Right kidney (tissue), 1 donor: ENCODE measurements around the gene CEPT1.

Source experiments
- DNase-seq: peaks from one replicate; pipeline ENCODE4 v3.0.0-alpha.2; 2016

The CEPT1 gene

GRCh38 chr1:111192658-111193519 lies 52.9 kb downstream of the CEPT1 start:
- DNase-seq: no peak

GRCh38 chr1:111193712-111194480 lies 53.9 kb downstream of the CEPT1 start:
- no peak for DNase-seq

- no peak for DNase-seq
Measured at GRCh38 chr1:111195002-111195684, 55.1 kb downstream of the CEPT1 start.

- no peak for DNase-seq
Measured at GRCh38 chr1:111196213-111196612, 56.2 kb downstream of the CEPT1 start.

GRCh38 chr1:111197598-111198284 lies 57.7 kb downstream of the CEPT1 start:
- DNase-seq: no peak

GRCh38 chr1:111198836-111199235 lies 58.8 kb downstream of the CEPT1 start:
- DNase-seq: no peak

DNA sequence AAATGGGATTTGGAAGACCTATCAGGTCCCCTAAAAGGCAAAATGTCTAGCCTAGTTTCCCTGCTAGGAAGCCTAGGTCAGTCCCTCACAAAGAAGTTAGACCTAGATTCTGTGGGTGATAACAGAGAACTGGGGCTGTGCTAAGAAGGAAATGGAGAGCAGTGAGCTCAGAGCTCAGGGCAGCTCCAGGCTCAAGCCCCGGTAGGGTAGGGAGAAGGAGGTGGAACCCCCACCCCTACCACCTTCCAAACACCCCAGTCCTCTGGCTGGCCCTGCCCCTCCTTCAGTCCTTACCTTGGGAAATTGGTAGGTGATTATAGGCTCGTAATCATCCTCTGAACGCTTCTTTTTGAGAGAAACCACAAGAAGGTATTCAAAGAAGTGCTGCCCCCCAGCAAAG lies 59.3 kb downstream of the CEPT1 start:
- no peak for DNase-seq

DNA sequence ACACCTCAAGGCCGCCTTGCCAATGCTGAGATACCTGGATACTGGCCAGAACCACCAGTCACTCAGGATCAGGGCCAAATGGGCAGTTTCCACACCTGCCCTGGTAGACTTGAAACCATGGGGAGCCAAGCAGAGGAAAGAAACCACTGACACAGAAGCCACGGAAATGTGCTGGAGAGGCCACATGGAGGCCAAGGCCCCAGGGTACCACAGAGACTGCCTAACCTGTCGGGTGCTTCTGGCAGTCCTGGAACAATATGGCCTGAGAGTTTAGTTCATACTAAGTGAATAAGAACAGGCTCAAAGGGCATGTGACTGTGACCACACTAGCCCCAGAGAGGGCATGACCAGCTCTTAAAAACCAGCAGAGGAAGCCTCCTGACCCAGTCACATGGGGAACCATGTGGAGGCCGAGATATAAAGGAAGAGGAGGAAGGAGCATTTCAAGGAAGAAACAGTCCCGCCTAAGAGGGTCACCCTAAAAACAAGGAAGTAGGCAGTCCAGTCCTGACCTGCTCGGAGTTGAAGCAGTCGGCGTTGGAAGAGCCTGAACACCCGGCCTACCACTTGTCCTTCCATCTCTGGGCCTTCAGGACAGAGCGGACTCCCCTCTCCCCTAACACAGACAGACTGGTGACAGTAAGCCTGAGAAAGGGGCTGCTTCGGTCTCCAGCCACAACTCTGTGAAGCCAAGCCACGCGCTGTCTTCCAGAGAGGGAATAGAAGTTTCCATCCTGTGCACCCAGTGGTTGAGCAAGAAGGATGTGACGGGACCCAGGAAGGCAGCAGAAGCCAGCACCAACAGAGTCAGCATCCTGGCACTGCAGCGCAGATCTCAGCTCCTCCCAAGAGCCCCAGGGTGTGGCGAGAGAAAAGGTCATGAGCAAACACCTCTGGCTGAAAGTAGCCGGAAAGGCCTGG lies 60.1 kb downstream of the CEPT1 start, which contains the start of gene DENND2D:
TSS of gene DENND2D (minus strand) at position 766 of the 921 bp plus-strand sequence. CDS start at position 579, 187 bp downstream.
- DNase-seq: no peak

DNA sequence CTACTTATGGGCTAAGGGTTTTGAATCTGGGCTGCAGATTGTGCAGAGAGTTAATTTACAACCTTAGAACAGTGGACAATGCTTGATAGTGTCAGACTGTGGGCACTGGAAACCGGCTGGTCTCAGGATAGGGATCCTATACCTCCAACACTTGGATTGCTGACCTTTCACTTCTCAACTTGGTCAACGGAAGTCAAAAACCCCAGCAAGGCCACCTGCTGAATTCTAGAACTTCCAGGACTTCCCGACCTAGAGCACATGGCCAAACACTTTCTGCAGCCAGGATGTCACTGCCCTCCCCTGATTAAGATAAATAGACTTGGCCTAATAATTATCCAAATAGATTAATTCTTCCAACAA lies 60.8 kb downstream of the CEPT1 start:
- DNase-seq: no peak

DNA sequence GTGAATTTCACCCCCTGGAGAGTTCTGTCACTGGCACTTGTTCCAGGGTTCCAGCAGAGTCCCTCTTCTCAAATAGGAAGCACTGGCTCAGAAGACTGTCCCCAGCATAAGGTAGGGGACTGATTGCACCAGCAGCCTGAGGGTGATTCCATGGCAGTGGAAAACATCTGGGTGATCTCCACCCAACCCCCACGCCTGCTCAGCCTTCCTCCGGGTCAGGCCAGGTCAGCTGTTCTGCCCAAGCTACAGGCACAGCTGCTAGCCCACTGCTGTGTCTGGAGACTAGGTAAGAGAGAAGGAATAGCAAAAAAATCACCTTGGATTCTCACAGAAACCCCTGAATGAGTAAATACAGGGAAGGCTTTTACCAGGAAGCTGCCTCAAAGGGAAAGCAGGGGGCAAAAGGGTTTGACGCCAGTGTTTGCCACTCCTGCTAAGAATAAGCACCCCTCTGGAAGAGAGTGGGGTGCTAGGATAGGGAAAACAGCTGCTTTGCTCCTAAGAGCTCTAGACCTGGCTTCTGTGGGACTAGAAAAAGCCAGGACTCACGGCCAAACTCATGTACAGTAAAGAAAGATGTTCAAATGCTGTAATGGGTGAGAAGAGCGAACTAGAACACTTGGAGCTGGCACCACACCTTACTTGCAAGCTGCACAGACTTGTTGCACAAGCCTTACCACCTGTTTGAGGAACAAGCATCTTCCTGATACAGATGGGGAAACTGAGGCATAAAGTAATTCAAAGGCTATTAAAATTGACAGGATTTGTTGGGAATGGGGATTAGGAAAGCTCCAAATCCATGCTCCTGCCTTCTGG lies 61.5 kb downstream of the CEPT1 start:
- DNase-seq: no peak

DNA sequence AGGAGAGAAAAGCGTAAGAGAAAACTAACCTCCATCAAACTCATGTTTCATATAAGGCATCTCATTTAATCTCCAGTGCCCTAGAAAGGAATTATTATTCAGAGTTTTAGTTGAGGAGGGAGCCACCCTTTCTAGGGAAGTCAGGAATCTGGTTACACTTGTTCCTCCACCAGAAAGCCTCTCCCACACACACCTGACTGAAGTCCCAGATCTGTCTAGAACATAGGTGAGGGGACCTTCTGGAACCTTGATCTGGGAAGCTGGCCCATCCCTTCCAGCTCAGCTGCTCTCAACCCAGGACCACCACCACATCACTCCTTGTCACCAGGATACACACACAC lies 62.3 kb downstream of the CEPT1 start:
- DNase-seq: peak; percentile 14

DNA sequence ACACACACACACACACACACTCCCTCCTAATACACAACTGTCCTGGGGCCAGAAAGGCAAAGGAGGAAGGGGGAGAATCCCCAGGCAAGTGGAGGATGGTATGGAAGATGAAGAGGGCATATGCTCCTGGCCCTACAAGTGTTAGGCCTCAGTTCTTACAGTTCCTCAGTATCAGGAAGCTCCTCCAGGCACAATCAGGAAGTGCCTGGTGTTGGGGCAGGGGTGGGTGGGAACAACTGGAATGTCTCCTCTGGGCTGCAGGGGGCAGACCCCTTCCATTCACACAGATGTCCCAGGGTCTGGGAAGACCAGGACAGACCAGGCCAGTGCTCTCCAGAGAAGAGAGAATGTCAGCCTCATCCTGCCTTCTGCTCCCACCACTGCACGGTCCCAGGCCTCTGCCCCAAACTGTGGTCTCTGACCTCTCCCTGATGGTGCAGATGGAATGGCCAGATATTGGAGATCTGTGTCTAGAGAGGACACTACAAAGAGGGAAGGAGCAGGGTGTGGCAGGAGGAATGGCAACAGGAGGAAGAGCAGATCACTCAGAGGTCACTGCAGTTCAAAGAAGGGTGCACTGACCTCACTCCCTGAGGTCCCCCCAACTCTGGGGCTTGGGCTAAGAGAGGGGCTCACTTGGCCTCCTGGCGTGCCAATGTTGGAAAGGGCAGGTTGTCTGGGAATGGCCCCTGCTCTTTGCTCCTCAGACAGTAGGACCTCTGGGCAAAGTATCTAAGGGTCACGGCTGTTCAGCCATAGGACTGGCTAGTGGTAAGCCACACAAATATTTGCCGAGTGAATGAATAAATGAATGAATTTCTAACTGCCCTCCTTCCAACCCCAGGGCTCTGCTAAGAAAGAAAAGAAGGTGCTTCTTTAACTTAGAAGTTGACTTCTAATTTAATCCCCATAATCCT lies 62.9 kb downstream of the CEPT1 start:
- DNase-seq: no peak

DNA sequence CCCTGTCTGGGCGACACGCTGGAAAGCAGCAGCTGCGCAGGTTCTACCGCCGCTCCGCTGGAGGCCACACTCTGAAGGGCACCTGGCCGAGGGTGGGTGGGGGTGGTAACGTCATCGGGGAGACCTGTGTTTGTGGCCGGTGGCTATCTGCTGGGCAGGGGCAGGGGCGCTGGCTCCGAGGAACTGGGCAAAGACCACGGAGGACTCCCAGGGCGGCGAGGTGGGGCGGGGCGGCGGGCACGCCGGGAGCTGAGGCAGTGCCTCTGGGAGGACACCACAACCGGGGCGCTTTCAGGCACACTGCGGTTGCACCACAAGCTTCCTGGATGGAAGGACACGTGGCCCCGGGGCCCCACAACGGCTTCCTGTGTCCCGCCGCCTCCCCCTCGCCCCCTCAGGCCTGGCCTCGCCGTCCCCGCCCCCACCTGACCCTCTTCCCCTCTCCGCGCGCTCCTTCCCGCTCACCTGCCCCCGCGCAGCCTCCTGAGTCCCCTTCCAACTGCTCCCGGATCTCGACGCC lies 63.7 kb downstream of the CEPT1 start:
- peak; percentile 32 for DNase-seq

- peak; percentile 64 for DNase-seq
Measured at GRCh38 chr1:111204201-111204982, 64.4 kb downstream of the CEPT1 start.

- DNase-seq: no peak
Measured at GRCh38 chr1:111204983-111205713, 65.1 kb downstream of the CEPT1 start.

DNA sequence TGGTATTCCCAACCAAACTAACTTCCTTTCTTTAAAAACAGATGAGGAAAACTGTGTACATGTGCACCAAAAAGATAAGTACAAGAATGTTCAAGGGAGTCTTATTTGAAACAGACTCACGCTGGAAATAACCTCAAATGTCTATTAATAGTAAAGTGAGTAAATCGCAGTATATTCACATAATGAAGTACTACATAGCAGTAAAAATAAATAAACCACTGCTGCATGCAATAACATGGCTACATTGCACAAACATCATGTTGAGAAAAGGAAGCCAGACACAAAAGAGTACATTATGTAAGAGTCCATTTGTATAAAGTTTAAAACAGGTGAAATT lies 65.7 kb downstream of the CEPT1 start:
- DNase-seq: no peak

GRCh38 chr1:111208921-111209320 lies 68.9 kb downstream of the CEPT1 start:
- DNase-seq: no peak

DNA sequence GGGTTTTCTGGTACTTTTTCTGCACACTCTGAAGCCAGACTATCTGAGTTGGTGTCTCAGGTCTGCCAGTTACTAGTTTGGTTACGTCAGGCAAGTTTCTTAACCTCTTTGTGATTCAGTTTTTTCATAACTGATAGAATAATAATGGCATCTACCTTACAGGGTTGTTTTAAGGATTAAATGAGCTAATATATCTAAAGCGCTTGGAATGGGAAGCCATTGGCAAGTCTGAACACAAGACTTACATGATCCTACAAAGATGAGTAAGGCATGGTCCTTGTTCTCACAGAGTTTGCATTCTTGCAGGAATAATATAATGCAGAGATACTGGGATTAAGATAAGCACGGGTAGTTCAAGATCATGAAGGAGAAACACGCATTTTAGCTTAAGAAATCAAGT lies 69.6 kb downstream of the CEPT1 start:
- no peak for DNase-seq
